Retinal pigment epithelial cell (primary cell): ENCODE measurements around the gene KDM3B.
A peak's percentile ranks its signal among the peaks of the same experiment; 100 is the strongest.

Experiments used
- DNase-seq: peaks from one replicate; pipeline ENCODE4 v3.0.0-alpha.2; 2010; ENCODE audit warnings: low read depth
- H3K4me3 ChIP-seq: 2 replicates; pipeline ENCODE4 v1.5.1; 2011; ENCODE audit warnings: mild to moderate bottlenecking, low read length, control low read depth, moderate library complexity
- CTCF ChIP-seq: conservative IDR thresholded peaks from 2 replicates; pipeline ENCODE4 v1.5.1; 2011; ENCODE audit warnings: low read depth, low read length, control low read depth, inconsistent platforms

Gene KDM3B

GRCh38 chr5:138464388-138465260, 112.1 kb downstream of the KDM3B start:
- DNase-seq = peak; percentile 96
- H3K4me3 ChIP-seq = peak overlapping the region; percentile 91
- TF ChIP-seq CTCF = no peak

- no peak for TF ChIP-seq CTCF
- peak within 1 kb of the TSS; percentile 91 for H3K4me3 ChIP-seq
- DNase-seq = peak; percentile 70
Observed at GRCh38 chr5:138465261-138466124, 113.0 kb downstream of the KDM3B start, which contains the start of gene EGR1. EGR1 (plus strand) TSS chr5:138465479; CDS start chr5:138465762, 283 bp downstream.

GRCh38 chr5:138466125-138466899, 113.8 kb downstream of the KDM3B start:
- peak overlapping the region; percentile 91 for H3K4me3 ChIP-seq
- DNase-seq = no peak
- no peak for TF ChIP-seq CTCF

- peak overlapping the region; percentile 91 for H3K4me3 ChIP-seq
- no peak for DNase-seq
- no peak for TF ChIP-seq CTCF
Observed at GRCh38 chr5:138466900-138467710, 114.6 kb downstream of the KDM3B start.

GRCh38 chr5:138467711-138468132, 115.2 kb downstream of the KDM3B start:
- no peak for DNase-seq
- no peak for TF ChIP-seq CTCF
- peak overlapping the region; percentile 91 for H3K4me3 ChIP-seq
